NB4 (cell line): ENCODE results near the gene DYNLT3.
A peak's percentile ranks its signal among the peaks of the same experiment; 100 is the strongest.

Source experiments
- DNase-seq: peaks from one replicate; pipeline ENCODE4 v3.0.0; 2010; ENCODE audit warnings: low read depth
- H3K4me3 ChIP-seq: one replicate; pipeline ENCODE4 v1.5.1; 2011; ENCODE audit warnings: mild to moderate bottlenecking, low read depth, low read length, moderate library complexity
- MAX ChIP-seq: IDR thresholded peaks from 2 replicates; pipeline ENCODE4 v1.6.1; 2011; ENCODE audit warnings: low read depth, low read length
- MYC ChIP-seq: IDR thresholded peaks from 2 replicates; pipeline ENCODE4 v1.6.1; 2011; ENCODE audit warnings: low read depth, low read length
- POLR2A ChIP-seq: IDR thresholded peaks from 2 replicates; pipeline ENCODE4 v1.6.1; 2011; ENCODE audit warnings: mild to moderate bottlenecking; ENCODE audit not compliant: insufficient read length; ENCODE audit errors: extremely low read depth
- TF ChIP-seq, protein P1 (sequence below): IDR thresholded peaks from one replicate; pipeline ENCODE4 v1.5.1; 2012; ENCODE audit warnings: low read depth, low read length

The DYNLT3 gene

DNA sequence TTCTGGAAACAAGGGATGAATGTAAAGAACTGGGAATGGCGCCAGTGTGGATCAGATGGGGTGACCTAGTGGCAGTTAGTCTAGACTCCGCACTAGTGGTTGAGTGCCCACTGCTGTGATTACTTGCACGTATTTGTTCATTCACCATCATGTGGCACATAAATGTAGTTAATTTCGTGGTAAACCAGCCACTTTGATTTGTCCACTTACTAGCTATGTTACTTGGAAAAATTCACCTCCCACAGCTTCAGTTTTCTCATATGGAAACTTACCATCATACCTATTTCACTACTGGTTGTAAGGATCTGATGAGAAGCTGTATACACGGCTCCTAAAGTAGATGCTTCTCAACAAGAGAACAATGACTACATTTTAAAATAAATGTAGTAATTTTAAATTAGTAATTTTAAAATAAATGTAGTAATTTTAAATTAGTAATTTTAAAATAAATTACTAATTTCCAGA lies 394 bp upstream of the DYNLT3 start:
- TF ChIP-seq MYC: no peak
- no peak for TF ChIP-seq POLR2A
- TF ChIP-seq, protein P1, sequence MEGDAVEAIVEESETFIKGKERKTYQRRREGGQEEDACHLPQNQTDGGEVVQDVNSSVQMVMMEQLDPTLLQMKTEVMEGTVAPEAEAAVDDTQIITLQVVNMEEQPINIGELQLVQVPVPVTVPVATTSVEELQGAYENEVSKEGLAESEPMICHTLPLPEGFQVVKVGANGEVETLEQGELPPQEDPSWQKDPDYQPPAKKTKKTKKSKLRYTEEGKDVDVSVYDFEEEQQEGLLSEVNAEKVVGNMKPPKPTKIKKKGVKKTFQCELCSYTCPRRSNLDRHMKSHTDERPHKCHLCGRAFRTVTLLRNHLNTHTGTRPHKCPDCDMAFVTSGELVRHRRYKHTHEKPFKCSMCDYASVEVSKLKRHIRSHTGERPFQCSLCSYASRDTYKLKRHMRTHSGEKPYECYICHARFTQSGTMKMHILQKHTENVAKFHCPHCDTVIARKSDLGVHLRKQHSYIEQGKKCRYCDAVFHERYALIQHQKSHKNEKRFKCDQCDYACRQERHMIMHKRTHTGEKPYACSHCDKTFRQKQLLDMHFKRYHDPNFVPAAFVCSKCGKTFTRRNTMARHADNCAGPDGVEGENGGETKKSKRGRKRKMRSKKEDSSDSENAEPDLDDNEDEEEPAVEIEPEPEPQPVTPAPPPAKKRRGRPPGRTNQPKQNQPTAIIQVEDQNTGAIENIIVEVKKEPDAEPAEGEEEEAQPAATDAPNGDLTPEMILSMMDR: no peak
- TF ChIP-seq MAX: no peak
- H3K4me3 ChIP-seq: peak overlapping the region; percentile 65

GRCh38 chrX:37846558-37846933 lies 825 bp downstream of the DYNLT3 start:
- TF ChIP-seq, protein P1: no peak
- TF ChIP-seq MAX (no peak), MYC (no peak), POLR2A (no peak)
- H3K4me3 ChIP-seq: peak overlapping the region; percentile 65
- DNase-seq: no peak

More for the DNA sequence above, 394 bp upstream of the DYNLT3 start:
- no peak for DNase-seq

DNA sequence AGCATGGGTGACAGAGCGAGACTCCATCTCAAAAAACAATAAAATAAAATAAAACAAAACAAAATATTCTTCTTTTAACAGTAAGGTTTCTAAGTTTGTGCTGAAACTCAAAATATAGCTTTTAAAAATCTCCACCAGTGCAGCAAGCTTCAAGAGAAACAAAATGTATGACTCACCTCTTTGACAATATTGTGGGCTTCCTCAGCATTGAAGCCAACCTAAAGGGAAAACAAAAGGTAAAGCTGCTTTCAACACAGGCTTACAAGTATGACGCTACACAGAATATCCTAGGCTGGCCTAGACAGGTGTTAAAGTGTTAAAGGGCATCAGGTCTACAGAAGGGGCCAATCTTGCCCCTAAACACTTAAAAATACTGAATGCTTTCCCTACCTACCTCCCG lies 1.2 kb downstream of the DYNLT3 start:
- peak; percentile 15 for DNase-seq
- no peak for TF ChIP-seq MYC
- TF ChIP-seq, protein P1: no peak
- no peak for TF ChIP-seq POLR2A
- no peak for TF ChIP-seq MAX
- no peak overlapping the region for H3K4me3 ChIP-seq

DNA sequence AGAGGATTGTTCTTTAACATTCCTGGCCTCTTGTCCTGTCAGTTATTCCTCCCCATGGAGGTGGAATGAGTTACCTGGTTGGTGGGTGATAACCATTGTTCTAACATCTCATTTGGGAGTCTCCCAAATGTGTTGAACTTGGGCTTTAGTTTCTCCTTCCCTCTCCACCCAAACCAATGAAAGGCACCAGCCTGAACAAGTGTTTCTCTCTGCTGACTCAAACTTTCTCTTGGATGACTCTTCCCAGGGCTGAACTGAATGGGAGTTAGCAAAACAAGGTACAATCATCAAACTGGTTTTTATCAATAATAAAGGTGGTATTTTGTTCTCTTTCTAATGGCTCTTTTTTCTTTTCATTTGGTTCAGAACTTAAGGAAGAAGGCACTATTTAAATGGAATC lies 2.7 kb downstream of the DYNLT3 start:
- TF ChIP-seq, protein P1: no peak
- no peak for DNase-seq
- H3K4me3 ChIP-seq: no peak overlapping the region

DNA sequence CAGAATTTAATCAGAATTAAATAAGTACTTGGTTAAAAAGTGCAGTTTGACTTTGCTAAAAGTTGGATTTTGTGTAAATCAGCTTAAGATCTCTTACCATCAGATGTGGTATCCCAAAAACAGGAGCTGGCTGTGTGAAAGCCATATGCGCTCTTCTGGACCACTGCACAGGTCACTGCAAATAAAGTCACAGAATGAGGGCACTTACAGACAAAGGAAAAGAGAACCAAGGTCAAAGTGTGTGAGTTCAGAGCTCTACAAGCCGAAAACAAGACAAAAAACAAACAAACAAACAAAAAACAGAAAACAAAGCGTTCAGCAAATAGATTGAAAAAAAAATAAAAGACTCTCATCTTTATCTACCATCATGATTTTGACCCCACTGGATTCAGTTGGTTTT lies 6.4 kb downstream of the DYNLT3 start:
- no peak for DNase-seq
- TF ChIP-seq, protein P1: no peak
- TF ChIP-seq MYC (no peak), MAX (no peak), POLR2A (no peak)
- no peak overlapping the region for H3K4me3 ChIP-seq

GRCh38 chrX:37834937-37835336 lies 12.4 kb downstream of the DYNLT3 start:
- DNase-seq: no peak

More at GRCh38 chrX:37834937-37835336, 12.4 kb downstream of the DYNLT3 start:
- no peak overlapping the region for H3K4me3 ChIP-seq
- TF ChIP-seq MAX: no peak
- no peak for TF ChIP-seq MYC
- TF ChIP-seq, protein P1: no peak
- no peak for TF ChIP-seq POLR2A
